Hepatocyte (in vitro differentiated cells): Measurements from ENCODE around the gene VAV2.

Source experiments
- CTCF ChIP-seq: fragments of 200-600 bp; sonication (generic); IDR thresholded peaks from 2 replicates; pipeline ENCODE4 v1.5.1; 2016; ENCODE audit warnings: antibody characterized with exemption, mild to moderate bottlenecking; ENCODE audit not compliant: poor library complexity
- EZH2 ChIP-seq: fragments of 200-600 bp; sonication (generic); IDR thresholded peaks from 2 replicates; pipeline ENCODE4 v1.6.1; 2016; ENCODE audit warnings: antibody characterized with exemption, mild to moderate bottlenecking, borderline replicate concordance

- TF ChIP-seq CTCF (no peak), EZH2 (no peak)
Measured at GRCh38 chr9:133858771-133859170, 133.4 kb downstream of the VAV2 start.
